ENCODE results near the gene CYLD.

The CYLD gene

DNA sequence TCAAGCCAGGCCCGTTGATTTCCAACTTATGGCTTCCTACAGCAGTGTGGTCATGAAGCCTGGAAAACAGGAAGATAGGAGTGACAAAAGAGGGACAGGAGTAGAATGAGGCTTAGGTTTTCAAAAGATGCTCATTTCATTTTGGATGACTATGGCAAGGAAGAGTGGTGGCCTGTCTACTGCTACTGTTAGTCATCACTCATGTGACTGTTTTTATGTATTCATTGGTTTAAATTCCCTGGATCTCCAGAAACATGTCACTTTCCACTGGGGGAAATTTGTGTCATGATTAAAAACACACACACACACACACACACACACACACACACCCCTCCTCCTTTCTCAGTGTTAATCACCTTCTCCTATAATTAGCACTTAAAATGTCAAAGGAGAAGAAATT, 1.1 kb upstream of the CYLD start:
- DNase-seq (ENCODE audit: low read depth) = no peak

- DNase-seq (ENCODE audit: low read depth) = no peak
Measured at GRCh38 chr16:50741225-50741780, 583 bp upstream of the CYLD start.

DNA sequence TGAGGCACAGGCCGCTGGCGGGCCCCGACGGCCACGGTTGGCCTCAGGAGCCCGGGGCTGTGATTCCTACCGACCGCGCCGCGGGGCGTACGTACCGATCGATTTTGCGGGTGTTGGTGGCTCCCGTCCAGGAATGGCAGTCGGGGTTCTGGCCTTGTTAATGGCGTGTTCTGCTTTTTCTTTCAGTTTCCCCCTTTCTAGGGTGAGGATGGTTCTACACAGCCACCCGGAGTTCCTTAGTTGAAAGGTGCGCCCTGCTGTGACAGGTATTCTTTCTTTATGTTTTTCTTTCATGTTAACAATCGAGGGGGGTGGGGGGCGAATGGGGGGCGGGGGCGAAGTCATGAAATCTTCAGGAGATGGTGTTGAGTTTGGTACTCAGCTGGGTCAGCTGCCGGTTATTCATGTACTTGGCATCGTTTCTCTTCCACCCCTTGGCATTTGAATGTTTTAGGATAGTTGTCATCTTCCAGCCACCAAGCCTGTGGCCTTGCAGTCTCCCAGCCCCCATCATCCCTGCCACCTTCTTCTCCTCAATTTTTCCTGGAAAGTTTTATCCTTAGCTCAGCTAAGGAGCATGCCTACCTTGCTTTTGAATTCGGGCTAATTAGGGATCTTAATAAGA, 802 bp downstream of the CYLD start:
- no peak for DNase-seq (ENCODE audit: low read depth)

GRCh38 chr16:50743581-50744225, 1.8 kb downstream of the CYLD start:
- no peak for DNase-seq (ENCODE audit: low read depth)

GRCh38 chr16:50744881-50745280, 3.0 kb downstream of the CYLD start:
- DNase-seq (ENCODE audit: low read depth) = no peak

DNA sequence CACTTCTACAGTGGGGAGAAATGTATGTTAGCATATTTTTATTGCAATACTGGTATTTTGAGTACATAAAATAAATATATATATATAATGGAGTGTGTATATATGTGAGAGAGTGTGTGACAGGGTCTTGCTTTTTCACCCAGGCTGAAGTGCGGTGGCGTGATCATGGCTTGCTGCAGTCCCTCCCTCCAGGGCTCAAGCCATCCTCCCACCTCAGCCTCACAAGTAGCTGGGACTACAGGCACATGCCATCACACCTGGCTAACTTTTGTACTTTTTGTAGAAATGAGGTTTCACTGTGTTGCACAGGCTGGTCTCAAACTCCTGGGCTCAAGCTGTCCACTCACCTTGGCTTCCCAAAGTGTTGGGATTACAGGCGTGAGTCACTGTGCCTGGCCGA, 4.1 kb downstream of the CYLD start:
- no peak for DNase-seq (ENCODE audit: low read depth)

DNA sequence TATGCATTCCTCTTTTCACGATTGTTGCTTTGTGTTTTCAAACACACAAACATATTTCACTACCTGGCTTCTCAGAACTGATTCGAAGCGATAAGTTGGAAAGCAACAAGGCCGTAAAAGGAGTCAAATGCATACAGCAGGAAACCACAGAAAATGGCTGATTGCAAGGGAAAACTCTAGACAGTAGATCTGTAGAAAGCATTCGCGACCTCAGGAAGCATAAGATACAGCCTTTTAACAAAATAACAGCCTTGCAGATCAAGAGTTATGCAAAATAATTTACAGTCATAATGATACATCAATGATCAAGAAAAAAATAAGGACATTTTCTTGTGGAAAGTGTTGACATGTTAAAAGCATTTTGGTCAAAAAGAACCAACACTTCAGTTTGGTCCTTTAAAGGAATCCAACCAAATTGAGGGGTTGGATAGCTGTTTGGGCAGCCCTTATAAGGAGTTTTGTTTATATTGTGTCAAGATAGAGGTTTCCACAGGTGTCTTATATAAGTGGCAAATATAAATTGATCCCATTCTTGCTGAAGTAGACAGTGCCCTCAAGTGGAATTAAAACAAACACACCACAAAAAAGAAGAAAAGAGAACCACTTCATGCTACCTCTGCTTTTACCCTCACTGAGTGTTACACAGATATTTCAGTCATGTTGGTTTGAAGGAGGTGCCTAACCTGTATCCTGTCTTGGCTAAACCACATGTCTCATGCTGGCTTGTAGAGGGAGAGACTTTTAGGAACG, 5.5 kb downstream of the CYLD start:
- no peak for DNase-seq (ENCODE audit: low read depth)

GRCh38 chr16:50751528-50751927, 9.6 kb downstream of the CYLD start:
- no peak for DNase-seq (ENCODE audit: low read depth)

DNA sequence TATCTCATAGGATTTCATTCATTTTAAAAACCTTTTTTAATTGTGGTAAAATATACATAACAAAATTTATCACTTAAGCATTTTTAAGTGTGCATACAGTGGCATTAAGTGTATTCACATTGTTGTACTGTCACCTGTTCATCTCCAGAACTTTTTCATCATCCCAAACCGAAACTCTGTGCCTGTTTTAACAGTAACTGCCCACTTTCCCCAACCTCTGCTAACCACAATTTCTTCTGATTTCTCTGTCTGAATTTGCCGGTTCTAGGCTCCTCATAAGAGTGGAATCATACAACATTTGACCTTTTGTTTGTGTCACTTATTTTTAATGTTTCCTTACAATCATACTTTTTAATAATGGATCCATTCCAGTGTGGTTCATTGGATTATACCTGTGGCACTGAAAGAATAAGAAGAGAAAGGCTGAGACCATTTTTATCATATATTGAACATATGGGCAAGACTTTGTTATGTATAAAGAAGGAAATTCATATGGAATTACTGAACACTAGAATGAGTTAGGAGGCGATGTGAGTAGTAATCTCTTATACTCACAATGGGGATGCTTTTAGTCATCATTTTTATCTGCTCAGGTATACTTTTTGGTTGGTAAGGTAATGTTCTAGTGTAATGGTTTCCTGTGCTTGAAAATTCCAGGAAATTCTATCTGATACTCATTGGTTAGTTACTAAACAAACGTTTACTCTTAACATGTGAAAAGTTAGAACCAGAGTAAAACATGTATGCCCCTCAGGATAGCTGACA, 10.8 kb downstream of the CYLD start:
- DNase-seq (ENCODE audit: low read depth) = no peak

GRCh38 chr16:50756473-50756872, 14.6 kb downstream of the CYLD start:
- DNase-seq (ENCODE audit: low read depth) = no peak

DNA sequence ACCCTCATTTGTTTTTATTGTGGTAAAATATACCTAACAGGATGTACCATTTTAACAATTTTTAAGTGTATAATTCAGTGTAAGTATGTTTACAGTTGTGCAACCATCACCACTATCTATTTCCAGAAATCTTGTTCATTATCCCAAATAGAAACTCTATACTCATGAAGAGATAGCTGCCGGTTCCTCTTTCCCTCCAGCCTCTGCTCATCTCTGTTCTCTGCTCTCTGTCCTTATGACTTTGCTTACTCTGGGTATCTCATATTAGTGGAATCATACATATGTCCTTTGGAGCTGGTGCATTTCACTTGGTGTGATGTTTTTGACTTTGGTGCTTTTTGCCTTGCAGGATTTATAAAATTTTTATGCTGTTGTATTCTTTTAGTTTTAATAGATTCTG, 19.4 kb downstream of the CYLD start:
- DNase-seq (ENCODE audit: low read depth) = no peak

- DNase-seq (ENCODE audit: low read depth) = no peak
Measured at GRCh38 chr16:50762241-50762640, 20.4 kb downstream of the CYLD start.

DNA sequence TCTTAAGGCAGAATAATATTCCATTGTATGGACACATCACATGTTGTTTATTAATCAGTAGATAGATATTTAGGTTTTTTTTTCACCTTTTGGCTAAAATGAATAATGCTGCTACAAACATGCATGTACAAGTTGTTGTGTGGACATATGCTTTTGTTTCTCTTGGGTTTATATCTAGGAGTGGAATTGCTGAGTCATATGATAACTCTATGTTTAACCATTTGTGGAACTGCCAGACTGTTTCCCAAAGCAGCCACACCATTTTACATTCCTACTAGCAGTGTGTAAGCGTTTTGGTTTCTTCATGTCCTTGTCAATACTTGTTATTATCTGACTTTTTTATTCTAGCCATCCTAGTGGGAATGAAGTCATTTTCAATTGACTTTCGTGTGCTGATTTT, 21.3 kb downstream of the CYLD start:
- no peak for DNase-seq (ENCODE audit: low read depth)

- DNase-seq (ENCODE audit: low read depth) = no peak
Measured at GRCh38 chr16:50765260-50765659, 23.4 kb downstream of the CYLD start.

DNA sequence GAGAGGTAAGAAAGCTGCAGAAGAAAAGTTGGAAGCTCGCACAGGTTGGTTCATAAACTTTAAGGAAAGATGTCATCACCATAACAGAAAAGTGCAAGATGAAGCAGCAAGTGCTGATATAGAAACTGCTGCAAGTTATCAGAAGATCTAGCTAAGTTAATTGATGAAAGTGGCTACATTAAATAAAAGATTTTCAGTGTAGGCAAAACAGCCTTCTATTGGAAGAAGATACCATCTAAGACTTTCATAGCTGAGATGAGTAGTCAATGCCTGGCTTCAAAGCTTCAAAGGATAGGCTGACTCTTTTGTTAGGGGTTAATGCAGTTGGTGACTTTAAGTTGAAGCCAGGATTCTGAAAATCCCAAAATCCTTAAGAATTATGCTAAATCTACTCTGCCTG, 24.0 kb downstream of the CYLD start:
- DNase-seq (ENCODE audit: low read depth) = no peak

- DNase-seq (ENCODE audit: low read depth) = no peak
Measured at GRCh38 chr16:50767197-50767596, 25.3 kb downstream of the CYLD start.

DNA sequence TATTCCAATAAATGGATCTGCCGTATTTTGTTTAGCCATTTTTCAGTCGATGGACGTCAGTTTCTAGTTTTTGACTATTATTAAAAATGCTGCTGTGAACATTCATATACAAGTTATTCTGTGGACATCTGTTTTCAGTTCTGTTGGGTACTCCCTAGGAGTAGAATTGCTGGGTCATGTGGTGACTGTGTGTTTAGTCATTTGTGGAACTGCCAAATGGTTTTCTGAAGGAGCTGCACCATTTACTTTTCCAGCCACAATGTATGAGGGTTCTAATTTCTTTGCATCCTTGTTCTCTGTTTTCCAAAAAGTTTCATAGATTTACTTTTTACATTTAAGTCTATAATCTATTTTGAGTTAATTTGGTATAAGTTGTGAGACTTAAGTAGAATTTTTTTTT, 29.5 kb downstream of the CYLD start:
- no peak for DNase-seq (ENCODE audit: low read depth)

DNA sequence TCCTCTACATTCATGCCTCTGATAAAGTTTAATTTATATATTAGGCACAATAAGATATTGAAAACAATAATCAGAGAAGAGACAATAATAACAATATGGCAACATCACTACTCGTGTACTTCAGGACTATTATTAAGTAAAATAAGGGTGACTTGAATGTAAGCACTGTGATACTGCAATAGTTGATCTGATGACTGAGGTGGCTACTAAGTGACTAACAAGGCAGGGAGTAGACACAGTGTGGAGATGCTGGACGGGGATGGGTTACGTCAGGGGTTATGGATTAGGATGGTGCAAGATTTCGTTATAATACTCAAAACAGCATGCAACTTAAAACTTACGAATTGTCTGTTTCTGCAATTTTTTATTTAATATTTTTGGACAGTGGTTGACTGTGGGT, 32.5 kb downstream of the CYLD start:
- no peak for DNase-seq (ENCODE audit: low read depth)

GRCh38 chr16:50774960-50775359, 33.1 kb downstream of the CYLD start:
- no peak for DNase-seq (ENCODE audit: low read depth)

GRCh38 chr16:50776037-50776436, 34.2 kb downstream of the CYLD start:
- DNase-seq (ENCODE audit: low read depth) = no peak

DNA sequence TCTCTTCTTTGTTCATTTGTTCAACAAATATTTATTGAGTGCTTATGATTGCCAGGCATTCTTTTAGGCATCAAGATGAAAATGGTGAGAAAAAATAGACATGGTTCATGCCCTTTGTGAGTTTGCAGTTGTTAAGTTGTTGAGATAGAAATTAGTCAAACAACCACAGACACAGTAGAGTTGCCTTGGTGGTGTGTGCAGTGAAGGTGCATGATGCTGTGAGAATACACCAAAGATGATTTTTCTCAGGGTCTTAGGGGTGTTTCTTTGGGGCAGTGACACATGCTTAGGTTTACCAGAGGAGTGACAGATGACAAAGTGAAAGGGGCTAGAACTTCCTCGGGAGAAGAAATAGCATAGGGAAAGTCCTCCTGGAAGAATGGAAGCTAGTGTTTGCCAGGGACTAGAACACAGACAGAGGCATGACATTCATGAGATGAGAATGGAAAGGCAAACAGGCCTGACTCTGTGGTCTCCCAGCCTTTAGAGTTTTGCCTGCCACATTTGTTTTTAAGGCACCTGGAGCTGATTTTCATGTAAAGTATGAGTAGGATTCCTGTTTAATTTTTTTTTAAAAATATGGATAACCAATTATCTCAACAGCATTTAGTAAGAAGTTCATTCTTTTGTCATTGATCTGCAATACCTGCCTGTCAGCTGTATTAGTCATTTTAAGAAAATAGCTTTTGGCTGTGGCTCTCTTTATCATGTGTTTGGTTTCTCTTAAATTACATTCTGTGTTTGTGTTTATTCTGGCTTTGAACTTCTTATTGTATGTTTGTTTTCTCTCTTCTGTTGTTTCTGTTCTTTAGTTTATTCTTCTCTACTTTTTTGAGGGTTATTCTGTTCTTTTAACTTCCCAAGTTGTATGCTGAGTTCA, 36.6 kb downstream of the CYLD start:
- DNase-seq (ENCODE audit: low read depth) = no peak

Data from stimulated activated CD8-positive, alpha-beta memory T cell treated with anti-CD3 and anti-CD28 coated beads, Interleukin-12 subunit alpha, Interleukin-12 subunit beta, amount 100 ng/mL, for 1 hour (primary cell).